KOPT-K1 (cell line): ENCODE results near the gene RRAD.
"Not testable (repeated sequence)": the region's sequence is repeated elsewhere in the genome, so short reads cannot be mapped to it uniquely, and the experiment has no call there.

Experiments
- H3K27ac ChIP-seq: fragments of 200-600 bp; sonication (generic); 2 replicates; pipeline ENCODE4 v1.5.1; 2016; ENCODE audit warnings: antibody characterized with exemption, mild to moderate bottlenecking, low read depth, low read length; ENCODE audit not compliant: poor library complexity, severe bottlenecking
- H3K36me3 ChIP-seq: fragments of 200-600 bp; sonication (generic); 2 replicates; pipeline ENCODE4 v1.5.1; 2017; ENCODE audit warnings: antibody characterized with exemption, mild to moderate bottlenecking, low read length, moderate library complexity; ENCODE audit not compliant: insufficient read depth
- H3K9me3 ChIP-seq: fragments of 200-600 bp; sonication (generic); 2 replicates; pipeline ENCODE4 v1.5.1; 2017; ENCODE audit warnings: antibody characterized with exemption, low read length, mild to moderate bottlenecking; ENCODE audit not compliant: insufficient read depth, poor library complexity, severe bottlenecking

The RRAD gene

GRCh38 chr16:66905633-66906539 lies 19.4 kb downstream of the RRAD start:
- Histone ChIP-seq H3K27ac (peak overlapping the region; percentile 7), H3K9me3 (no peaks in the 10 kb centered on the region), H3K36me3 (no peaks in the 10 kb centered on the region)

- Histone ChIP-seq H3K9me3 (no peaks in the 10 kb centered on the region), H3K36me3 (no peaks in the 10 kb centered on the region), H3K27ac (peak overlapping the region; percentile 7)
Measured at GRCh38 chr16:66904846-66905632, 20.3 kb downstream of the RRAD start.

GRCh38 chr16:66904428-66904845 lies 20.9 kb downstream of the RRAD start:
- no peaks in the 10 kb centered on the region for H3K36me3 ChIP-seq
- no peak overlapping the region for H3K27ac ChIP-seq
- no peaks in the 10 kb centered on the region for H3K9me3 ChIP-seq

- Histone ChIP-seq H3K36me3 (no peaks in the 10 kb centered on the region), H3K27ac (no peak overlapping the region), H3K9me3 (no peaks in the 10 kb centered on the region)
Measured at GRCh38 chr16:66903544-66904427, 21.5 kb downstream of the RRAD start.

- Histone ChIP-seq H3K36me3 (no peaks in the 10 kb centered on the region), H3K9me3 (no peaks in the 10 kb centered on the region), H3K27ac (no peak overlapping the region)
Measured at GRCh38 chr16:66902648-66903543, 22.4 kb downstream of the RRAD start.

- Histone ChIP-seq H3K27ac (no peak overlapping the region), H3K9me3 (no peaks in the 10 kb centered on the region), H3K36me3 (no peaks in the 10 kb centered on the region)
Measured at GRCh38 chr16:66901626-66902025, 23.7 kb downstream of the RRAD start.

- no peaks in the 10 kb centered on the region for H3K9me3 ChIP-seq
- no peak overlapping the region for H3K27ac ChIP-seq
- H3K36me3 ChIP-seq: no peaks in the 10 kb centered on the region
Measured at GRCh38 chr16:66900721-66901441, 24.5 kb downstream of the RRAD start.

GRCh38 chr16:66899945-66900710 lies 25.2 kb downstream of the RRAD start:
- Histone ChIP-seq H3K36me3 (no peaks in the 10 kb centered on the region), H3K27ac (no peak overlapping the region), H3K9me3 (no peaks in the 10 kb centered on the region)

- Histone ChIP-seq H3K27ac (no peak overlapping the region), H3K9me3 (no peaks in the 10 kb centered on the region), H3K36me3 (0 out of 2 replicates have a peak, but pooled peaks cover 6% of the 10 kb centered on the region)
Measured at GRCh38 chr16:66899310-66899944, 25.9 kb downstream of the RRAD start.

- Histone ChIP-seq H3K36me3 (peaks cover 11% of the 10 kb centered on the region; the same call in 1 of the 2 replicates), H3K9me3 (no peaks in the 10 kb centered on the region), H3K27ac (no peak overlapping the region)
Measured at GRCh38 chr16:66898933-66899309, 26.4 kb downstream of the RRAD start.

- Histone ChIP-seq H3K9me3 (no peaks in the 10 kb centered on the region), H3K27ac (no peak overlapping the region), H3K36me3 (peaks cover 12% of the 10 kb centered on the region; the same call in 1 of the 2 replicates)
Measured at GRCh38 chr16:66898207-66898606, 27.1 kb downstream of the RRAD start.

GRCh38 chr16:66896682-66897081 lies 28.7 kb downstream of the RRAD start:
- not testable (repeated sequence) for H3K27ac ChIP-seq

More at GRCh38 chr16:66896682-66897081, 28.7 kb downstream of the RRAD start:
- H3K9me3 ChIP-seq: not testable (repeated sequence)
- peaks cover 12% of the 10 kb centered on the region; the same call in 1 of the 2 replicates for H3K36me3 ChIP-seq
